T47D (cell line): ENCODE data around the gene NDUFA12.
"Not testable (repeated sequence)": the region's sequence is repeated elsewhere in the genome, so short reads cannot be mapped to it uniquely, and the experiment has no call there.

Source experiments
- DNase-seq, 2 experiments: peaks; one replicate each; pipeline versions ENCODE4 v3.0.0 to v3.0.0-alpha.2; 2011 to 2012; ENCODE audit warnings: low read depth in 1 of 2, low spot score in 1 of 2
- JUND ChIP-seq: IDR thresholded peaks from 2 replicates; pipeline ENCODE4 v1.6.1; 2012; ENCODE audit warnings: low read depth
- in situ Hi-C: cut with HindIII; loops from 2 replicates; pipeline ENCODE4 v1.10.0; 2016; ENCODE audit warnings: low sequenced_read_pairs, low pct_unique_long_range_greater_than_20kb

Gene NDUFA12

GRCh38 chr12:94997061-94997460 is 6.4 kb downstream of the NDUFA12 start:
- TF ChIP-seq JUND, result no peak
- DNase-seq, result no peak
- in situ Hi-C loops, result no loop called here

GRCh38 chr12:94994312-94994711 is 9.2 kb downstream of the NDUFA12 start:
- in situ Hi-C loops, result no loop called here
- no peak for DNase-seq
- TF ChIP-seq JUND, result no peak

DNA sequence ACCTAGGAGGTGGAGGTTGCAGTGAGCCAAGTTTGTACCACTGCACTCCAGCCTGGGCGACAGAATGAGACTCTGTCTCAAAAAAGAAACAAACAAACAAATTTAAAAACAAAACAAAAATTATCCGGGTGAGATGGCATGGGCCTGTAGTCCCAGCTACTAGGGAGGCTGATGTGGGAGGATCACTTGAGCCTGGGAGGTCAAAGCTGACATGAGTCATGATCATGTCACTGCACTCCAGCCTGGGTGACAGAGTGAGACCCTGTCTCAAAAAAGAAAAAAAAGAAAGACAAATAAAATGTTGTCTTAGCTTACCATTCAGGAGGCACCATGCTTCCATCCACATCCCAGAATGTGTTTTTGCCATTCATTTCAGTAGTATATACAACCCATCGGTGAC is 9.6 kb downstream of the NDUFA12 start:
- DNase-seq, in situ Hi-C loops: not testable (repeated sequence)

GRCh38 chr12:94990222-94990621 is 13.3 kb downstream of the NDUFA12 start:
- TF ChIP-seq JUND, result no peak
- in situ Hi-C loops, result no loop called here
- no peak for DNase-seq

GRCh38 chr12:94988471-94988870 is 15.0 kb downstream of the NDUFA12 start:
- no peak for DNase-seq
- no peak for TF ChIP-seq JUND
- in situ Hi-C loops, result no loop called here

DNA sequence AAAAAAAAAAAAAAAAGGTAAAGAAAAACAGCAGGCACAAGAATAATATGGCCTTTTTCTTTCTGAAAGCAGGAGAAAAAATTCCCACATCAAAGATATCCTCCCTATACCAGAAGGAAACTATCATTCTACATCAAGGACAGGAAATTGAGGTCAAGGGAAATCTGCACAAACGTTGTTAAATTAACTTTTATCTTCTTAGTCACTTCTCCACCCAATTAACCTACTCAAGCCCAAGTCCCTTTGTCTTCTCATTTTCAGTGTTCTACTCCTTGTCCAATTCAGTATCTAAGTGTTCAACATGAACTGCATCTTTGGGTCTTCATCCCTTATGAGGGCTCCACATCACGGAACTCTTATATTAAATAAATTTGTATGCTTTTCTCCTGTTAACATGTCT is 15.7 kb downstream of the NDUFA12 start:
- no peak for DNase-seq
- no peak for TF ChIP-seq JUND
- in situ Hi-C loops, result no loop called here

GRCh38 chr12:94987076-94987669 is 16.3 kb downstream of the NDUFA12 start:
- no peak for TF ChIP-seq JUND
- in situ Hi-C loops, result no loop called here
- DNase-seq, result no peak

DNA sequence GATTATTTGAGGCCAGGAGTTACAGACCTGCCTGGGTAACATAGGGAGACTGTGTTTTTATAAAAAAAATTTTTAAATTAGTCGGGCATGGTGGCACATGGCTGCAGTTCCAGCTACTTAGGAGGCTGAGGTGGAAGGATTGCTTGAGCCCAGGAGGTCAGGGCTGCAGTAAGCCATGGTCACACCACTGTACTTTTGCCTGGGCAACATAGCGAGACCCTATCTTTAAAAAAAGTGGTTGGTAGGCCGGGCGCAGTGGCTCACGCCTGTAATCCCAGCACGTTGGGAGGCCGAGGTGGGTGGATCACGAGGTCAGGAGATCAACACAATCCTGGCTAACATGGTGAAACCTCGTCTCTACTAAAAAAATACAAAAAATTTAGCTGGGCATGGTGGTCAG is 18.4 kb downstream of the NDUFA12 start:
- in situ Hi-C loops, DNase-seq: not testable (repeated sequence)

DNA sequence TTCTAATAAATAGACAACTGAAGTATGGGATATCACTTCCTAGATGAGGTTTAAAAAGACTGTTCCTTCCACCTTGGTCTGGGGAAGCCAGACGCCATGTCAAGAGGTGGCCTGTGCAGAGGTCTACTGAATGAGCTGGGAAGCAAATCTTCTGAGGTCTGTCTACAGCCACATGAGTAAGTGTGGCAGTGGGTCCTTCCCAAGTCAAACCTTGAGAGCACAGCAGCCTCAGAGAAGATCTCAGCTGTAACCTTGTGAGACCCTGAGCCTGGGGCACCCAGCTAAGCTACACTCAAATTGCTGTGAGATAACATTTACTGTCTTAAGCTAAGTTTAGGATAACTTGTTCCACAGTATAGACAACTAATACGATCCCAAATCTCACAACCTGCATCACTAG is 20.2 kb downstream of the NDUFA12 start:
- DNase-seq, result no peak
- in situ Hi-C loops, result no loop called here
- TF ChIP-seq JUND, result no peak

- in situ Hi-C loops, result no loop called here
- DNase-seq, result no peak
- no peak for TF ChIP-seq JUND
These were observed 21.0 kb downstream of the NDUFA12 start for GRCh38 chr12:94982456-94982855.

DNA sequence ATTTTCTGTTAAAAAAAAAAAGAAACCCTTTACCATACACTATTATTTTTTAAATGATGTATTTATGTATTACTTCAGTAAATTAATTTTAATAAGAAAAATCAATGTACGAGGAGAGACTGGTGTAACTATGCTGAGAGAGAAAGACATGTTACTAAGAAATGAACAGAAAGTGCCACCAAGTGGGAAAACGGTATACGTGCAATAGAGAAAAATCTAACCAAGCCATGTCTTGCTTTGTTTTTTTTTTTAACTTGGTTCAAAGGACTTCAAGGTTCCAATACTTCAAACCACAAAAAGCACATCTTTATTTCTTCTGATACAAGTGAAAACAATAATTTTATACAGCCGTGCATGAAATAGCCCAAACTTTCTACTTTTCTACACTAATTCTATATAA is 22.9 kb downstream of the NDUFA12 start:
- DNase-seq, result peak in 1 of 2 experiments; percentile 39
- in situ Hi-C loops, result no loop called here
- no peak for TF ChIP-seq JUND

GRCh38 chr12:94979941-94980340 is 23.6 kb downstream of the NDUFA12 start:
- in situ Hi-C loops, result no loop called here
- DNase-seq, result peak in 1 of 2 experiments; percentile 52
- TF ChIP-seq JUND, result no peak

GRCh38 chr12:94977766-94978468 is 25.6 kb downstream of the NDUFA12 start:
- in situ Hi-C loops, result no loop called here
- no peak for TF ChIP-seq JUND
- DNase-seq, result no peak

- in situ Hi-C loops, result no loop called here
- TF ChIP-seq JUND, result no peak
- no peak for DNase-seq
These were observed 30.3 kb downstream of the NDUFA12 start for GRCh38 chr12:94973221-94973620.
